Measurements from ENCODE around the gene OSMR.

Gene OSMR

DNA sequence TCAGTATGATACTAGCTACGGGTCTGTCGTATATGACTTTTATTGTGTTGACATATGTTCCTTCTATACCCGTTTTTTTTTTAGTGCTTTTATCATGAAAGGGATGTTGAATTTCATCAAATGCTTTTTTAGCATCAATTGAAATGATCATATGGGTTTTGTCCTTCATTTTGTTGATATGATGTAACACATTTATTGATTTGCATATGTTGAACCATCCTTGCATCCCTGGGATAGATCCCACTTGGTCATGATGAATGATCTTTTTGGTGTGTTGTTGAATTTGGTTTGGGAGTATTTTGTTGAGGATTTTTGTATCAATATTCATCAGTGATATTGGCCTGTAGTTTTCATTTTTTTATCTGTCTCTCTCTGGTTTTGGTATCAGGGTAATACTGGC is 50.9 kb downstream of the OSMR start:
- H3K4me3 Mint-ChIP-seq: no peak overlapping the region
- H3K27me3 Mint-ChIP-seq: peaks cover 37 to 58% of the 10 kb centered on the region in 2 donors
- DNase-seq: no peak
- no peaks in the 10 kb centered on the region for H3K36me3 Mint-ChIP-seq (ENCODE audit: insufficient read depth)
- H3K27ac Mint-ChIP-seq: no peak overlapping the region
- H3K4me1 Mint-ChIP-seq (ENCODE audit: low read depth in 2 of 2): peaks cover 0 to 2% of the 10 kb centered on the region in 2 donors
- no peak for ATAC-seq (replicated peaks)
- H3K9me3 Mint-ChIP-seq: peaks cover 0 to 8% of the 10 kb centered on the region in 2 donors

DNA sequence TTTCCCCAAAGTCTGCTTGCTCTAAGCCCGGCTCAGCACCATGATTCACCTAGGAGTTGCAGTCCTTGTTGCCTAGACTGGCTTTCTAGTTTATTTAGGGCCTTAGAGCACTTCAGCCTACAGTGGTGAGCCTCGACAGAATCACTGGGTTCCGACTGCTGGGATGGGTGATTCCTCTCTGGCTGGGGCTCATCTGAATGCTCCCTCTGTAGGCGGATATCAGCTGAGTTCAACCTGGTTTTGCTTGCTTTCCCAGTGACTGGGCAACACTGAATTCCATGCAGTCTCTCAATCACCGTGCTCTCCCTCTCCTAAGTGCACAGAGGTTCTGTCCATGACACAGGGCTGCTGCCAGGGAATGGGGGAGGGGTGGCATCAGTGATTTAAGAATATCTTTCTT is 54.1 kb downstream of the OSMR start:
- Mint-ChIP-seq H3K9me3 (peaks cover 0 to 8% of the 10 kb centered on the region in 2 donors), H3K27ac (no peak overlapping the region), H3K4me3 (no peak overlapping the region), H3K36me3 (ENCODE audit: insufficient read depth) (no peaks in the 10 kb centered on the region), H3K4me1 (ENCODE audit: low read depth in 2 of 2) (peaks cover 0 to 2% of the 10 kb centered on the region in 2 donors), H3K27me3 (peaks cover 50 to 52% of the 10 kb centered on the region in 2 donors)
- no peak for DNase-seq
- no peak for ATAC-seq (replicated peaks)

DNA sequence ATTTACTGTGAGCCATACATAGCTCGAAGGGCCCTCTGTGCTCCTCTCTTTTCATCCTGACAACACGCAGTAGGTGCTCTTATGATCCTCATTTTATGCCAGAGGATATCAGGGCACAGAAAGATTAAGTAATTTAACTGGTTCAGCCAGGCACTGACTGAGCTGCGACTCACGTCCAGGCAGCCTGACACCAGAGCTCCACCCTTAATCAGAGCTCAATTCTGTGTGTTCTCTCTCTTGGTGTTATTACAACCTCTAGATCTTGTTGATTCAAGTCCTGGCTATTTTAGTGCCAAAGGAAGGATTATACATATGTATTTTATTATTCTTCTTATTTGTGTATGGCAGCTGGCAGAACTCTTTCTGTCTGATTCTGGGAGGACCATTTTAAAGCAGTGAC is 59.7 kb downstream of the OSMR start:
- DNase-seq (no peak), ATAC-seq (replicated peaks) (no peak)
- Mint-ChIP-seq H3K4me3 (no peak overlapping the region), H3K27me3 (peaks cover 66 to 83% of the 10 kb centered on the region in 2 donors), H3K9me3 (peaks cover 2 to 8% of the 10 kb centered on the region in 2 donors), H3K36me3 (ENCODE audit: insufficient read depth) (no peaks in the 10 kb centered on the region), H3K27ac (no peak overlapping the region), H3K4me1 (ENCODE audit: low read depth in 2 of 2) (no peaks in the 10 kb centered on the region)

DNA sequence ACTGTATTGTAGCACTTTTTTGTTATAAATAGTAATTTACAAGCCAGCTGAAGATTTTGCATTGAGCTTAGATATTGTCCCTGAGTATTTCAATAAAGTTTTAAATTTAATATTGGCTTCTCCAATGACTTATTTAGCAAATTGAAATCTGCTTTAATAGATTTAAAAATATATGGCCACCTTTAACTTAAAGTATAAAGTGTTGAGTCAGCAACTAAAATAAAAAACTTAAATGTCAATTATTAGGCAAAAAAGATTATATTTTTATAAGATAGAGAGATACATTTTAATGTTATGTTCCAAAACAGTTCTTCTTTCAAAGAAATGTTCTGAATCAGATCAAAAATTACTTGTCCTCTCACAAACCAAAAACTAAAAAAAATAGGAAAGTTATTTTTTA is 60.7 kb downstream of the OSMR start:
- Mint-ChIP-seq H3K36me3 (ENCODE audit: insufficient read depth) (no peaks in the 10 kb centered on the region), H3K4me1 (ENCODE audit: low read depth in 2 of 2) (no peaks in the 10 kb centered on the region), H3K27me3 (peaks cover 65 to 83% of the 10 kb centered on the region in 2 donors), H3K9me3 (peaks cover 2 to 8% of the 10 kb centered on the region in 2 donors), H3K4me3 (no peak overlapping the region), H3K27ac (no peak overlapping the region)
- DNase-seq: no peak
- no peak for ATAC-seq (replicated peaks)

DNA sequence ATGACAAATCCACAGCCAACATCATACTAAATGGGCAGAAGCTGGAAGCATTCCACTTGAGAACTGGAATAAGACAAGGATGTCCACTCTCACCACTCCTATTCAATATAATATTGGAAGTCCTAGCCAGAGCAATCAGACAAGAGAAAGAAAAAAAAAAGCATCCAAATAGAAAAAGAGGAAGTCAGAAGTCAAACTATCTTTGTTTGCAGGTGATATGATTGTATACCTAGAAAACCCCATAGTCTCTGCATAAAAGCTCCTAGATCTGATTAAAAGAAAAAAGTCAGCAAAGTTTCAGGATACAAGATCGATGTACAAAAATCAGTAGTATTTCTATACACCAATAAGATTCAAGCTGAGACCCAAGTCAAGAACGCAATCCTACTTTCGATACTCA is 66.1 kb downstream of the OSMR start:
- Mint-ChIP-seq H3K27ac (no peak overlapping the region), H3K9me3 (peaks cover 2 to 8% of the 10 kb centered on the region in 2 donors), H3K27me3 (peaks cover 55 to 72% of the 10 kb centered on the region in 2 donors), H3K36me3 (ENCODE audit: insufficient read depth) (no peaks in the 10 kb centered on the region), H3K4me3 (no peak overlapping the region), H3K4me1 (ENCODE audit: low read depth in 2 of 2) (no peaks in the 10 kb centered on the region)
- no peak for DNase-seq
- no peak for ATAC-seq (replicated peaks)

DNA sequence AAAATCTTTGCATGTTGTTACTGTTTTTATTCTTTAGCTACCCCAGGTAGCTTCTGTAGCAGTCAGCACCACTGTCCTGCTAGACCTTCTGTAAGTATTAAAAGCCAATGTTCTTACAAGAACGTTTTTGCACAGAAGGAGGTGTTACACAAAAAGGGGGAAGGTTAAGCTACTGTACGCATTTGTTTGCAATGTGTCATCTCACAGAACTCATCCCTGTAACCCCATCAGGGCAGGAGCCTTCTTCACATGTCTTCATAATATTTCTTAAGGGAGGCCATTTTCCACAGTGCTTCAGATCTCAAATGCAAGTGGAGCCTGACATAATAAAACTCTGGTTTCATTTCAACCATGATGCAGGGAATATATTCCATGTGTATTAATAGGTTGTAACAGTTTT is 67.9 kb downstream of the OSMR start:
- Mint-ChIP-seq H3K4me1 (ENCODE audit: low read depth in 2 of 2) (no peaks in the 10 kb centered on the region), H3K4me3 (no peak overlapping the region), H3K9me3 (peaks cover 2 to 8% of the 10 kb centered on the region in 2 donors), H3K27ac (no peak overlapping the region), H3K27me3 (peaks cover 48 to 69% of the 10 kb centered on the region in 2 donors), H3K36me3 (ENCODE audit: insufficient read depth) (no peaks in the 10 kb centered on the region)
- DNase-seq (no peak), ATAC-seq (replicated peaks) (no peak)

DNA sequence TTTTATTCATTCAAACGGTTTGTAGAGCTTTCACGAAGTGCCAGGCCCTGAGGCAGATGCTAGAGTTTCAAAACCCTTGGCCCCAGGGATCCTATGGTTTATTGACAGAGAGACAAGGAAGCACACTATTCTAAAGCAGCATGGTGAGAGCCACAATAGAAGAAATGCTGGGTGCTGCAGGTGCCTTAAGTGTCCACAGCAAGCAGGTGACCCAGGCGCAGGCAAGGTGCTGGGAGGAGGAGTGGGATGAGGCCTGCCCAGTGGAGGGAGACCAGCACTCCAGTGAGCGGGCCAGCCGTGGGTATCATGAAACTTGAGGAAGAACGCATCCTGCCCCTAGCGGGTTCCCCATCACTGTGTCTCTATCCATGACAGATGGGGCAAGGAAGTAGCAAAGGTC is 71.0 kb downstream of the OSMR start:
- H3K27ac Mint-ChIP-seq: no peak overlapping the region
- no peaks in the 10 kb centered on the region for H3K36me3 Mint-ChIP-seq (ENCODE audit: insufficient read depth)
- ATAC-seq (replicated peaks): no peak
- H3K9me3 Mint-ChIP-seq: no peaks in the 10 kb centered on the region
- no peaks in the 10 kb centered on the region for H3K4me1 Mint-ChIP-seq (ENCODE audit: low read depth in 2 of 2)
- DNase-seq: no peak
- peaks cover 26 to 43% of the 10 kb centered on the region in 2 donors for H3K27me3 Mint-ChIP-seq
- no peak overlapping the region for H3K4me3 Mint-ChIP-seq

DNA sequence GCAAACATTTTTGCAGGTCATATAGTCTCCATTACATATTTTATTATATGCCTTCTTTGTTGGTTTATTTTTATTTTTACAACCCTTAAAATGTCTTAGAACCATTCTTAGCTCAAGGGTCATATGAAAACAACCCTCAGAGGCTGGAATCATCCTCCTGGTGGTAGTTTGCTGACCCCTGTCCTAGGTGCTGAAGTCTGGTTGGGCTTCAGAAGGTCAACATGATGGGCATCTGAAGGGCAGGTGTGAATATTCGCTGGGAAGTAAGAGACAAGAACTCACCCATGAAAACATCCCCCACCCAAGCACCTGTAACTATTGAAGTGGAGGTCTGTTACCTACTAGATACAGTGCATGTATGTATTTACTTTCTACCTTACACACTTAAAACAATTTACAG is 75.4 kb downstream of the OSMR start:
- Mint-ChIP-seq H3K4me3 (no peak overlapping the region), H3K9me3 (no peaks in the 10 kb centered on the region), H3K27me3 (peaks cover 42 to 58% of the 10 kb centered on the region in 2 donors), H3K36me3 (ENCODE audit: insufficient read depth) (no peaks in the 10 kb centered on the region), H3K4me1 (ENCODE audit: low read depth in 2 of 2) (no peaks in the 10 kb centered on the region), H3K27ac (no peak overlapping the region)
- ATAC-seq (replicated peaks) (no peak), DNase-seq (no peak)

DNA sequence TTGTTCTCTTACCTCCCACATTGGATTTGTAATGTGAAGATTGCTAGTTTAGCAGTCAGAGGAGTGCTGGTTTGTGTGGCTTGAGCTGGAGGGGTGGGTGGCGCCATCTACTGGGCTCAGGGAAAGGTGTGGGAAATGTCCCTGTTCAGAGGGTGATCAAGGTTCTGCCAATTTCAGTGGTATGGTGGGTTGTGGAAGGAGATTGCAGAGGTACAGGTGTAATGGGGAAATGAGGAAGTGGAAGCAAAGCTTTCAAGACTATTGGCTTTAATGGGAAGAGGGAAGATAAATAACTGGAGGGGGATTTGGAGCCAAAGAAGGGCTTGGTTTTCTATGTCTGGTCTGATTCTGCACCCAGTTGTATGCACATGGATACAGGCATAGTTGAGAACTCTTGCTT is 76.4 kb downstream of the OSMR start:
- no peaks in the 10 kb centered on the region for H3K9me3 Mint-ChIP-seq
- no peaks in the 10 kb centered on the region for H3K36me3 Mint-ChIP-seq (ENCODE audit: insufficient read depth)
- peak; percentile 64 for ATAC-seq (replicated peaks)
- H3K4me1 Mint-ChIP-seq (ENCODE audit: low read depth in 2 of 2): no peaks in the 10 kb centered on the region
- peaks cover 50 to 57% of the 10 kb centered on the region in 2 donors for H3K27me3 Mint-ChIP-seq
- no peak overlapping the region for H3K4me3 Mint-ChIP-seq
- H3K27ac Mint-ChIP-seq: no peak overlapping the region
- peak; percentile 24 to 44 (median 26) for DNase-seq

DNA sequence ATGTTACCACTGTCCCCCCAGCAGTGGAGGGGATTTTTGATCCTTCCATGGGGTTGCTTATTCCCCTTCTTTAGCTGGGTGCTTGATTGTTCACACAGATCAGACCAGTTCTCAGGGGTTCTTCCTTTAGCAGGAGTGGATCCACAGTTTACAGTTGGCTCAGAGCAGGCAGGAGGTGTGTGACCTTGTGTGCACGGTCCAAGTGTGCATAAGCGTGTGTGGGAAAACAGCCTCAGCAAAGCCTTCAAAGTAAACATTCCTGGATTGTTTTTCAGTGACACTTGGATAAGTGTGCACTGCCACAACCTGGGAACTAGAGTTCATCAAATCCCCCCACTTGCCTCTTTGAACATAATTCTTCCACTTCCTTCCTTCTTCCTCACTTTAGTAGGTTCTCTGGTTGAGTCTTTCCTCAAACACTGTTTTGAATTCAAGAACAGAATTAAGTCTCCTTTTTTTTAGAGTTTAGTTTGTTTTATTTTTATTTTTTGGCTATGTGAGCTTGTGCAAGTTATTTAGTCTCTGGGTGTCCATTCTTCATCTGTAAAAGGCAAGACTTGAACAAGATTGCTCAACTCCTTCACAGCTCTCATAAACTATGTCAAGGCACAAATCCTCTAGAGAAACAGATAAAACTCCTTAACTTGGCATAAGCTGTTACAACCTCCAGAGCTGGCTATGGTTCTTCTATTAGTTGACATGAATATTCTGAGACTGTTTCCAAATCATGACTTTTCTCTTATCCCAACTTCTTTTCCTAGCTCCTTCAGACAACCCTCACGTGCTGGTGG is 78.0 kb downstream of the OSMR start:
- Mint-ChIP-seq H3K4me1 (ENCODE audit: low read depth in 2 of 2) (no peaks in the 10 kb centered on the region), H3K27ac (no peak overlapping the region), H3K36me3 (ENCODE audit: insufficient read depth) (no peaks in the 10 kb centered on the region), H3K4me3 (no peak overlapping the region), H3K9me3 (no peaks in the 10 kb centered on the region), H3K27me3 (peaks cover 48 to 53% of the 10 kb centered on the region in 2 donors)
- DNase-seq: no peak
- no peak for ATAC-seq (replicated peaks)

DNA sequence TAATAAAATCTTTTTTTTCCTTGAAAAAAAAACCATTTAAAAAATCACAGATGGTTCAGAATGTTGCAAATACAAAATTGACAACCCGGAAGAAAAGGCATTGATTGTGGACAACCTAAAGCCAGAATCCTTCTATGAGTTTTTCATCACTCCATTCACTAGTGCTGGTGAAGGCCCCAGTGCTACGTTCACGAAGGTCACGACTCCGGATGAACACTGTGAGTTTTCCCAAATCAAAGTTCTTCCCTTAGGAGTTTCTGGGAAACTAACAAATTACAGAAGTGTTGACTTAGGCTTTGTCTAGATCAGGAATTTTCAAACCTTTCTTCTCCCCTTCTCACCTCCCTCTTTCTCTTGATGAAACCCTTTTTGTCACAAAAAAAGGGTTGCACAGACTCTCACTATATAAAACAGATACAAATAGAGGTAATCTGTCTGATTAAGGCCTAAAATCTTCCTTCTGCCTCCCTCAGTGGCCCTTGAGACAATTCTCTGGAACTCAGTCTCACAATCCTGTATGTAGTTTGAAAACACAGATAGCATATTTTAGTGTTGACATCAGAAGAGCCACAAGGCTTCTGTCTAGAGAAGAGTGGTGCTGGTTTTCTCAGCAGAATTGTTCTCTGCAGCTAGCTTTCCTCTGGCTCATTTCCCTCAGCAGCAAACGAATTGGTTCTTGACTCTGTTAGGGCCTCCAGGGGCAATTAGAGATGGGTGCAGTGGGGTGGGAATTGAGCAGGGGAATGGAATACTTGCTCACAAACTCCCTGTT is 79.5 kb downstream of the OSMR start:
- H3K27me3 Mint-ChIP-seq: peaks cover 44 to 51% of the 10 kb centered on the region in 2 donors
- no peak overlapping the region for H3K27ac Mint-ChIP-seq
- DNase-seq (no peak), ATAC-seq (replicated peaks) (no peak)
- H3K9me3 Mint-ChIP-seq: no peaks in the 10 kb centered on the region
- H3K4me3 Mint-ChIP-seq: no peak overlapping the region
- no peaks in the 10 kb centered on the region for H3K36me3 Mint-ChIP-seq (ENCODE audit: insufficient read depth)
- no peaks in the 10 kb centered on the region for H3K4me1 Mint-ChIP-seq (ENCODE audit: low read depth in 2 of 2)

DNA sequence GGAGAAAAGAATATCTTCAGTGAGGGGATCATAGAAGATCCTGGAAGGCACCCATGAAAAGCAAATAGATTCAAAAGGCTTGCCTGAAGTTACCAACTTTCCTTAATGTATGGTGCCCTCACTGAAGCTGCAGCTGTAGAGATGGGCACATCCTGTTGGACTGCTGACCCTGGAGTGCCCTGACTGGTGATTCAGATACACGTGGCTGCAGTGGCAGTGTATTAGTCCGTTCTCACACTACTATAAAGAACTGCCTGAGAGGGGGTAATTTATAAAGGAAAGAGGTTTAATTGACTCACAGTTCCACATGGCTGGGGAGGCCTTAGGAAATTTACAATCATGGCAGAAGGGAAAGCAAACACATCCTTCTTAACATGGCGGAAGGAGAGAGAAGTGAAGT is 80.3 kb downstream of the OSMR start:
- H3K27ac Mint-ChIP-seq: no peak overlapping the region
- DNase-seq: no peak
- no peaks in the 10 kb centered on the region for H3K9me3 Mint-ChIP-seq
- H3K4me1 Mint-ChIP-seq (ENCODE audit: low read depth in 2 of 2): no peaks in the 10 kb centered on the region
- no peak for ATAC-seq (replicated peaks)
- H3K36me3 Mint-ChIP-seq (ENCODE audit: insufficient read depth): no peaks in the 10 kb centered on the region
- H3K27me3 Mint-ChIP-seq: peaks cover 44 to 51% of the 10 kb centered on the region in 2 donors
- H3K4me3 Mint-ChIP-seq: no peak overlapping the region

DNA sequence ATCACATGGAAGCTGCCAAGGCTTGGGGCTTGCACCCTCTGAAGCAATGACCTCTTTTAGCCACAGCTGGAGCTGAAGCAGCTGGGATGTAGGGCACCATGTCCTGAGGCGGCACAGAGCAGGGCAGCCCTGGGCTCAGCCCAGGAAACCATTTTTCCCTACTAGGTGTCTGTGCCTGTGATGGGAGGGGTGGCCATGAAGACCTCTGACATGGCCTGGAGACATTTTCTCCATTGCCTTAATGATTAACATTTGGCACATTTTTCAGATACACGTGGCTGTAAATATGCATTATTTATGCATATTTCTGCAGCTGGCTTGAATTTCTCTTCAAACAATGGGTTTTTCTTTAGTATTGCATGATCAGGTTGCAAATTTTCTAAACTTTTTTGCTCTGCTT is 81.7 kb downstream of the OSMR start:
- Mint-ChIP-seq H3K36me3 (ENCODE audit: insufficient read depth) (no peaks in the 10 kb centered on the region), H3K27ac (no peak overlapping the region), H3K27me3 (peaks cover 38 to 43% of the 10 kb centered on the region in 2 donors), H3K4me3 (no peak overlapping the region), H3K9me3 (no peaks in the 10 kb centered on the region), H3K4me1 (ENCODE audit: low read depth in 2 of 2) (no peaks in the 10 kb centered on the region)
- no peak for ATAC-seq (replicated peaks)
- DNase-seq: no peak

DNA sequence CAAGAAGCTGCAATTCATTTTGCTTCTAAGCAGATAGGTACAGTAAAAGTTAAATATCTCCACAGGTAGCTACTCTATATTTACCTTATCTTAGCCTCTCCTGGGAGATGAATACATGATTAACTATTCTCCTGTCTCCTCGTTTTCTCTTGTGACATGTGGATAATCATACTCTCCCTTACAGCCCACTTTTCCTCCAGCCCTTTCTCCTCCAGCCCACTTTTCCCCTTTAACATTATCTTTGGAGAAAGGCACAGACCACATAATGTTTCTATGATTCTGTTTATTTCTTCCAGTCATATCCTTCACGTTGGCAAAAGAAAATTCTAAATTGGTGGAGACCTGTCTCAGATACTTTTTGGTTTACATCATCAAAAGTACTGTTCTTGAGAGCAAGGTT is 84.0 kb downstream of the OSMR start:
- no peak for DNase-seq
- Mint-ChIP-seq H3K4me3 (no peak overlapping the region), H3K36me3 (ENCODE audit: insufficient read depth) (no peaks in the 10 kb centered on the region), H3K27ac (no peak overlapping the region), H3K27me3 (peaks cover 26 to 30% of the 10 kb centered on the region in 2 donors), H3K9me3 (no peaks in the 10 kb centered on the region), H3K4me1 (ENCODE audit: low read depth in 2 of 2) (no peaks in the 10 kb centered on the region)
- no peak for ATAC-seq (replicated peaks)

All from effector memory CD8-positive, alpha-beta T cell (primary cell).